ENCODE data around the gene KCNK4. TPM values are rescaled to one million over a fixed set of nuclear protein-coding genes. Genes with fewer than 3 reads are reported as not detected.
"Not testable (repeated sequence)": the region's sequence is repeated elsewhere in the genome, so short reads cannot be mapped to it uniquely, and the experiment has no call there.

KCNK4 gene
- total RNA-seq, 1 donor from 2014 or later = 1.6 TPM

GRCh38 chr11:64318766-64319761, 28.0 kb downstream of the KCNK4 start:
- FAIRE-seq (no peak), DNase-seq (ENCODE audit: low spot score in 2 of 2) (no peak)

- FAIRE-seq (no peak), DNase-seq (ENCODE audit: low spot score in 2 of 2) (no peak)
Observed at GRCh38 chr11:64320556-64320955, 29.5 kb downstream of the KCNK4 start.

- DNase-seq (ENCODE audit: low spot score in 2 of 2) (no peak), FAIRE-seq (no peak)
Observed at GRCh38 chr11:64321026-64321425, 29.9 kb downstream of the KCNK4 start.

- no peak for DNase-seq (ENCODE audit: low spot score in 2 of 2)
Observed at GRCh38 chr11:64321533-64321932, 30.4 kb downstream of the KCNK4 start.

GRCh38 chr11:64322925-64323260, 31.8 kb downstream of the KCNK4 start:
- DNase-seq (ENCODE audit: low spot score in 2 of 2) (no peak), FAIRE-seq (no peak)

More at GRCh38 chr11:64321533-64321932, 30.4 kb downstream of the KCNK4 start:
- FAIRE-seq = no peak

- no peak for FAIRE-seq
- no peak for DNase-seq (ENCODE audit: low spot score in 2 of 2)
Observed at GRCh38 chr11:64323373-64323772, 32.3 kb downstream of the KCNK4 start.

- DNase-seq (ENCODE audit: low spot score in 2 of 2); FAIRE-seq: not testable (repeated sequence)
Observed at GRCh38 chr11:64323984-64324383, 32.9 kb downstream of the KCNK4 start.

GRCh38 chr11:64324692-64325469, 33.8 kb downstream of the KCNK4 start:
- no peak for FAIRE-seq

GRCh38 chr11:64327375-64327774, 36.3 kb downstream of the KCNK4 start:
- FAIRE-seq (no peak), DNase-seq (ENCODE audit: low spot score in 2 of 2) (no peak)

More at GRCh38 chr11:64324692-64325469, 33.8 kb downstream of the KCNK4 start:
- DNase-seq (ENCODE audit: low spot score in 2 of 2) = no peak

- no peak for DNase-seq (ENCODE audit: low spot score in 2 of 2)
- FAIRE-seq = no peak
Observed at GRCh38 chr11:64327993-64328392, 36.9 kb downstream of the KCNK4 start.

- FAIRE-seq = no peak
- DNase-seq (ENCODE audit: low spot score in 2 of 2) = no peak
Observed at GRCh38 chr11:64330888-64331287, 39.8 kb downstream of the KCNK4 start.

GRCh38 chr11:64331569-64332371, 40.7 kb downstream of the KCNK4 start:
- DNase-seq (ENCODE audit: low spot score in 2 of 2) (peak in 1 of 2 donors; percentile 67), FAIRE-seq (no peak)

GRCh38 chr11:64333556-64333955, 42.5 kb downstream of the KCNK4 start:
- FAIRE-seq (no peak), DNase-seq (ENCODE audit: low spot score in 2 of 2) (no peak)

GRCh38 chr11:64334764-64335735, 43.9 kb downstream of the KCNK4 start:
- no peak for DNase-seq (ENCODE audit: low spot score in 2 of 2)
- no peak for FAIRE-seq

- DNase-seq (ENCODE audit: low spot score in 2 of 2) = no peak
- no peak for FAIRE-seq
Observed at GRCh38 chr11:64337538-64338249, 46.6 kb downstream of the KCNK4 start.

GRCh38 chr11:64338716-64339115, 47.6 kb downstream of the KCNK4 start:
- FAIRE-seq (no peak), DNase-seq (ENCODE audit: low spot score in 2 of 2) (no peak)

- FAIRE-seq (no peak), DNase-seq (ENCODE audit: low spot score in 2 of 2) (no peak)
Observed at GRCh38 chr11:64339286-64339685, 48.2 kb downstream of the KCNK4 start.

GRCh38 chr11:64339754-64340408, 48.8 kb downstream of the KCNK4 start, which contains the start of gene CCDC88B:
Gene CCDC88B (plus strand): TSS chr11:64340204. CDS start chr11:64340267, 63 bp downstream.
- DNase-seq (ENCODE audit: low spot score in 2 of 2) = no peak
- FAIRE-seq = no peak
